OCI-LY3 (cell line): ENCODE results near the gene CACNA1F.

ENCODE experiments used
- EZH2phosphoT487 ChIP-seq: fragments of 200-600 bp; shearing (Covaris generic); IDR thresholded peaks from 2 replicates; pipeline ENCODE4 v1.6.1; 2018; ENCODE audit warnings: antibody characterized with exemption, mixed run types, low read depth
- TF ChIP-seq, protein P1 (sequence below): fragments of 200-600, 300-600 bp; sonication (generic); IDR thresholded peaks from 2 replicates; pipeline ENCODE4 v1.5.1; 2014; ENCODE audit warnings: antibody characterized with exemption, low read length, low read depth

DNA sequence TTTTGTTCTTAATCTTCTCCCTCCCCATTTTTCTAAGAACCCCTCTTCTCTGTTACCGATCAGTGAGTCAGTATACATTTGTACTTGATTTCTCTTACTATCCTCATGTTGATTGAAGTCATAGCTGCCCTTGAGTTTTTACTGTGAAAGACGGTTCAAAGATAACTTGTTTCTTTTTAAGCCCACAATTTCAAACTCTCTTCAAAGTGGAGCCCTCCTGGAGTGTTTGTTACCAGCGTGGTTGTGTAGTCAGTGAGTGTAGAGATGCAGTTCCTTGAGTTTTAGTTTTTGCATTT, 44.3 kb upstream of the CACNA1F start:
- TF ChIP-seq, protein P1, sequence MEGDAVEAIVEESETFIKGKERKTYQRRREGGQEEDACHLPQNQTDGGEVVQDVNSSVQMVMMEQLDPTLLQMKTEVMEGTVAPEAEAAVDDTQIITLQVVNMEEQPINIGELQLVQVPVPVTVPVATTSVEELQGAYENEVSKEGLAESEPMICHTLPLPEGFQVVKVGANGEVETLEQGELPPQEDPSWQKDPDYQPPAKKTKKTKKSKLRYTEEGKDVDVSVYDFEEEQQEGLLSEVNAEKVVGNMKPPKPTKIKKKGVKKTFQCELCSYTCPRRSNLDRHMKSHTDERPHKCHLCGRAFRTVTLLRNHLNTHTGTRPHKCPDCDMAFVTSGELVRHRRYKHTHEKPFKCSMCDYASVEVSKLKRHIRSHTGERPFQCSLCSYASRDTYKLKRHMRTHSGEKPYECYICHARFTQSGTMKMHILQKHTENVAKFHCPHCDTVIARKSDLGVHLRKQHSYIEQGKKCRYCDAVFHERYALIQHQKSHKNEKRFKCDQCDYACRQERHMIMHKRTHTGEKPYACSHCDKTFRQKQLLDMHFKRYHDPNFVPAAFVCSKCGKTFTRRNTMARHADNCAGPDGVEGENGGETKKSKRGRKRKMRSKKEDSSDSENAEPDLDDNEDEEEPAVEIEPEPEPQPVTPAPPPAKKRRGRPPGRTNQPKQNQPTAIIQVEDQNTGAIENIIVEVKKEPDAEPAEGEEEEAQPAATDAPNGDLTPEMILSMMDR: no peak
- no peak for TF ChIP-seq EZH2phosphoT487
